Keratinocyte (primary cell): ENCODE data around the gene F13B. TPM values are rescaled to one million over a fixed set of nuclear protein-coding genes. Genes with fewer than 3 reads are reported as not detected.

Experiments
- DNase-seq: peaks from one replicate; pipeline ENCODE4 v3.0.0-alpha.2; 2011; ENCODE audit warnings: low read depth, missing footprints, low spot score
- FAIRE-seq: peaks from 2 replicates; lab custom pipeline; 2011; peaks lifted over from hg19 to GRCh38; lab: Jason Lieb, UNC
- H2AFZ ChIP-seq: 2 replicates; pipeline ENCODE4 v1.6.0; 2012; ENCODE audit warnings: low read length, control low read depth, inconsistent platforms; ENCODE audit not compliant: control insufficient read depth
- H3K27ac ChIP-seq: 2 replicates; pipeline ENCODE4 v1.5.1; 2011; ENCODE audit warnings: low read length; ENCODE audit not compliant: control insufficient read depth, insufficient read depth
- H3K27me3 ChIP-seq: 3 replicates; pipeline ENCODE4 v1.6.0; 2011; ENCODE audit warnings: low read length; ENCODE audit not compliant: control insufficient read depth, insufficient read depth; ENCODE audit errors: extremely low read depth
- H3K36me3 ChIP-seq, 2 experiments: 2 replicates in 1 of 2; 3 replicates in 1 of 2; pipeline ENCODE4 v1.5.1; 2011; ENCODE audit warnings: low read length in 2 of 2, mild to moderate bottlenecking in 1 of 2; ENCODE audit not compliant: control insufficient read depth in 2 of 2, insufficient read depth in 2 of 2; ENCODE audit errors: extremely low read depth in 1 of 2
- H3K4me1 ChIP-seq: 3 replicates; pipeline ENCODE4 v1.5.1; 2011; ENCODE audit warnings: low read length; ENCODE audit not compliant: control insufficient read depth, insufficient read depth; ENCODE audit errors: extremely low read depth
- H3K4me2 ChIP-seq: 3 replicates; pipeline ENCODE4 v1.6.0; 2011; ENCODE audit warnings: low read depth, low read length; ENCODE audit not compliant: control insufficient read depth, insufficient read depth; ENCODE audit errors: extremely low read depth
- H3K4me3 ChIP-seq, 3 experiments: fragments of 200-600 bp in 1 of 3; sonication (generic) in 1 of 3; 2 replicates in 2 of 3; 3 replicates in 1 of 3; pipeline ENCODE4 v1.5.1; 2011 to 2016; ENCODE audit warnings: low read length in 3 of 3, mild to moderate bottlenecking in 3 of 3, control low read depth in 2 of 3, inconsistent platforms in 1 of 3, low read depth in 1 of 3, mixed read lengths in 1 of 3, mixed run types in 1 of 3, moderate library complexity in 1 of 3; ENCODE audit not compliant: control insufficient read depth in 2 of 3, insufficient read depth in 2 of 3; ENCODE audit errors: extremely low read depth in 1 of 3
- H3K79me2 ChIP-seq: 2 replicates; pipeline ENCODE4 v1.6.0; 2012; ENCODE audit warnings: low read length; ENCODE audit not compliant: control insufficient read depth, insufficient read depth
- H3K9ac ChIP-seq: 3 replicates; pipeline ENCODE4 v1.6.0; 2011; ENCODE audit warnings: low read length; ENCODE audit not compliant: control insufficient read depth, insufficient read depth; ENCODE audit errors: extremely low read depth
- H3K9me1 ChIP-seq: 3 replicates; pipeline ENCODE4 v1.6.0; 2011; ENCODE audit warnings: low read length; ENCODE audit not compliant: control insufficient read depth, insufficient read depth; ENCODE audit errors: extremely low read depth
- H3K9me3 ChIP-seq: 2 replicates; pipeline ENCODE4 v1.5.1; 2012; ENCODE audit warnings: low read depth, low read length; ENCODE audit not compliant: control insufficient read depth
- H4K20me1 ChIP-seq: 3 replicates; pipeline ENCODE4 v1.6.0; 2011; ENCODE audit warnings: low read length; ENCODE audit not compliant: control insufficient read depth, insufficient read depth; ENCODE audit errors: extremely low read depth
- CTCF ChIP-seq, 3 experiments: IDR thresholded peaks in 1 of 3; conservative IDR thresholded peaks in 1 of 3; optimal IDR thresholded peaks in 1 of 3; 2 replicates in 2 of 3; 3 replicates in 1 of 3; pipeline versions ENCODE3 to v1.5.1; 2011; ENCODE audit warnings: low read length in 3 of 3, mild to moderate bottlenecking in 3 of 3, moderate library complexity in 2 of 3, control low read depth in 1 of 3, inconsistent platforms in 1 of 3; ENCODE audit not compliant: insufficient read depth in 2 of 3; ENCODE audit errors: extremely low read depth in 1 of 3
- EZH2 ChIP-seq: IDR thresholded peaks from one replicate; pipeline ENCODE4 v1.6.1; 2012; ENCODE audit warnings: inconsistent platforms, mild to moderate bottlenecking, low read length, moderate library complexity
- dilution Hi-C: fragments of 300-500 bp; cut with MboI; formaldehyde crosslinking; loops from one replicate; pipeline ENCODE4 v1.7.0; 2020; ENCODE audit warnings: low sequenced_read_pairs; ENCODE audit not compliant: extremely low pct_ligation_motif_present
- polyA plus RNA-seq, 5 experiments: library from polyadenylated mRNA; depleted of rRNA in 3 of 5; stranded (reverse) in 3 of 5; stranded (forward) in 1 of 5; unstranded in 1 of 5; fragments of >200 nt; gene quantifications; 1 replicate in 1 of 5; 2 replicates in 3 of 5; 3 replicates in 1 of 5; pipeline versions ENCODE4 v1.2.1 to v1.2.3, GENCODE V29; 2011 to 2012; ENCODE audit warnings: missing spikeins in 2 of 5, low read depth in 1 of 5, low replicate concordance in 1 of 5

F13B gene
- polyA plus RNA-seq, 1 donor (not counting 4 experiments of a cell fraction or from before 2014, with no cell fraction given): not detected

- no peaks in the 10 kb centered on the region for H3K27me3 ChIP-seq
- H2AFZ ChIP-seq: no peak overlapping the region
- TF ChIP-seq EZH2: no peak
- no peaks in the 10 kb centered on the region for H3K4me1 ChIP-seq
- no peaks in the 10 kb centered on the region for H3K79me2 ChIP-seq
- H3K9ac ChIP-seq: no peak overlapping the region
- no peak overlapping the region for H3K4me2 ChIP-seq
- DNase-seq (no peak), FAIRE-seq (no peak)
- H3K9me3 ChIP-seq: no peaks in the 10 kb centered on the region
- dilution Hi-C loops: no loop called here
- H4K20me1 ChIP-seq: no peaks in the 10 kb centered on the region
- no peak overlapping the region for H3K27ac ChIP-seq
- no peaks in the 10 kb centered on the region for H3K9me1 ChIP-seq
- H3K4me3 ChIP-seq: no peak overlapping the region
- H3K36me3 ChIP-seq: no peaks in the 10 kb centered on the region
Measured at GRCh38 chr1:197008861-197009260, 58.2 kb downstream of the F13B start.

- FAIRE-seq: no peak
- H2AFZ ChIP-seq: no peak overlapping the region
Measured at GRCh38 chr1:197003132-197003531, 63.9 kb downstream of the F13B start.

More at GRCh38 chr1:197003132-197003531, 63.9 kb downstream of the F13B start:
- H3K27me3 ChIP-seq: no peaks in the 10 kb centered on the region
- no peak for DNase-seq
- H3K4me1 ChIP-seq: no peaks in the 10 kb centered on the region
- dilution Hi-C loops: no loop called here
- no peak overlapping the region for H3K27ac ChIP-seq
- H3K4me3 ChIP-seq: no peak overlapping the region
- H3K36me3 ChIP-seq: no peaks in the 10 kb centered on the region
- TF ChIP-seq EZH2 (no peak), CTCF (optimal IDR thresholded peaks at IDR 0.05 in 1 of 3, IDR thresholded peaks at IDR 0.05 in 1 of 3, conservative IDR thresholded peaks at IDR 0.05 in 1 of 3; ENCODE audit: extremely low read depth in 1 of 3, insufficient read depth in 2 of 3, low read length in 3 of 3) (no peak)
- no peak overlapping the region for H3K4me2 ChIP-seq
- H3K79me2 ChIP-seq: no peaks in the 10 kb centered on the region
- no peak overlapping the region for H3K9ac ChIP-seq
- no peaks in the 10 kb centered on the region for H3K9me3 ChIP-seq
- no peaks in the 10 kb centered on the region for H4K20me1 ChIP-seq
- H3K9me1 ChIP-seq: no peaks in the 10 kb centered on the region
